Measurements from ENCODE around the gene SPTSSB.

Gene SPTSSB

GRCh38 chr3:161295325-161295724 lies 76.0 kb downstream of the SPTSSB start:
- FAIRE-seq (no peak), DNase-seq (ENCODE audit: insufficient read length, low spot score) (no peak)

Measured in HTR-8/SVneo (cell line).